HepG2 (cell line): ENCODE data around the gene SDHD. TPM values are rescaled to one million over a fixed set of nuclear protein-coding genes. Genes with fewer than 3 reads are reported as not detected.

Experiments used
- ATAC-seq: fragments of 200-7000 bp; cut with Tn5 transposase; 3 replicates; pipeline ENCODE4 v1.9.1; 2020; ENCODE audit warnings: mild to moderate bottlenecking, moderate library complexity
- BruUV-seq: library from RNA; stranded (reverse); fragments of 400-500 nt; replicated peaks from 2 replicates; lab custom pipeline; 2021; lab: Mats Ljungman, UMichigan
- CTCF ChIA-PET: fragments of 300-600 bp; formaldehyde crosslinking; extraction: SDS; loops from one replicate; lab custom pipeline; 2021; ENCODE audit warnings: low total read pairs, inconsistent platforms, low intra/inter-chr PET ratio; lab: Yijun Ruan, JAX
- POLR2A ChIA-PET: fragments of 350-600 bp; sonication (Branson Sonifier 250); formaldehyde crosslinking; loops from one replicate; lab custom pipeline; 2020; ENCODE audit warnings: antibody characterized with exemption, inconsistent platforms; lab: Yijun Ruan, JAX
- DNase-seq: peaks from one replicate; pipeline ENCODE4 v3.0.0-alpha.2; 2015; ENCODE audit warnings: low spot score
- FAIRE-seq: peaks from 3 replicates; lab custom pipeline; 2011; peaks lifted over from hg19 to GRCh38; lab: Jason Lieb, UNC
- H2AFZ ChIP-seq: one replicate; pipeline ENCODE4 v1.6.1; 2011; ENCODE audit warnings: low read length, inconsistent platforms
- H3K27ac ChIP-seq: fragments of 300-600 bp; 3 replicates; pipeline ENCODE4 v1.8.0; 2011; ENCODE audit warnings: mixed run types, mild to moderate bottlenecking, mixed read lengths, low read length, inconsistent platforms; ENCODE audit not compliant: insufficient read depth; ENCODE audit errors: extremely low read length
- H3K27me3 ChIP-seq, 2 experiments: fragments of 200-600 bp in 1 of 2; 2 replicates in 1 of 2; 3 replicates in 1 of 2; pipeline versions ENCODE4 v1.6.0 to v1.8.0; 2011; ENCODE audit warnings: low read length in 2 of 2, mild to moderate bottlenecking in 2 of 2, moderate library complexity in 2 of 2, inconsistent platforms in 1 of 2; ENCODE audit not compliant: insufficient read depth in 2 of 2, control insufficient read depth in 1 of 2
- H3K36me3 ChIP-seq, 2 experiments: fragments of 200-600 bp in 1 of 2; replicated peaks in 1 of 2; 2 replicates in 1 of 2; 3 replicates in 1 of 2; pipeline versions ENCODE4 v1.5.1 to v1.8.0; 2011; ENCODE audit warnings: low read length in 2 of 2, inconsistent platforms in 1 of 2; ENCODE audit not compliant: insufficient read depth in 2 of 2, control insufficient read depth in 1 of 2
- H3K4me1 ChIP-seq: 2 replicates; pipeline ENCODE4 v1.5.1; 2012; ENCODE audit warnings: low read length, inconsistent platforms; ENCODE audit not compliant: insufficient read depth
- H3K4me2 ChIP-seq: 2 replicates; pipeline ENCODE4 v1.6.0; 2011; ENCODE audit warnings: low read depth, low read length, inconsistent platforms
- H3K4me3 ChIP-seq, 3 experiments: fragments of 200-600 bp in 1 of 3; sonication (generic), shearing (Covaris generic) in 1 of 3; replicated peaks in 1 of 3; 2 replicates each; pipeline ENCODE4 v1.5.1; 2011 to 2016; ENCODE audit warnings: low read length in 3 of 3, inconsistent platforms in 2 of 3, low read depth in 2 of 3, mild to moderate bottlenecking in 2 of 3, control low read depth in 1 of 3, mixed read lengths in 1 of 3; ENCODE audit not compliant: insufficient read depth in 1 of 3
- H3K79me2 ChIP-seq: one replicate; pipeline ENCODE4 v1.6.1; 2011; ENCODE audit warnings: low read length, inconsistent platforms; ENCODE audit not compliant: insufficient read depth
- H3K9ac ChIP-seq: 2 replicates; pipeline ENCODE4 v1.6.0; 2011; ENCODE audit warnings: mild to moderate bottlenecking, low read depth, low read length, inconsistent platforms; ENCODE audit not compliant: insufficient read depth
- H3K9me3 ChIP-seq: 2 replicates; pipeline ENCODE4 v1.5.1; 2012; ENCODE audit warnings: mild to moderate bottlenecking, low read length
- H4K20me1 ChIP-seq: 2 replicates; pipeline ENCODE4 v1.6.0; 2011; ENCODE audit warnings: inconsistent platforms, mild to moderate bottlenecking, low read length, moderate library complexity; ENCODE audit not compliant: insufficient read depth
- HNRNPH1 ChIP-seq: fragments of 200-400 bp; formaldehyde crosslinking; optimal IDR thresholded peaks from 2 replicates; pipeline ENCODE3; 2017; ENCODE audit warnings: mild to moderate bottlenecking, low read depth, low read length
- IKZF5 ChIP-seq: IDR thresholded peaks from 2 replicates; pipeline ENCODE4 v1.6.1; 2018; ENCODE audit warnings: missing genetic modification reagents, mild to moderate bottlenecking, missing compliant biosample characterization
- MYC ChIP-seq: sonication (generic); formaldehyde crosslinking; IDR thresholded peaks from 2 replicates; pipeline ENCODE4 v1.9.0; 2021; ENCODE audit warnings: missing genetic modification reagents, borderline replicate concordance
- MYPOP ChIP-seq: sonication (generic); formaldehyde crosslinking; IDR thresholded peaks from 2 replicates; pipeline ENCODE4 v1.8.1; 2023; ENCODE audit warnings: mild to moderate bottlenecking, moderate library complexity, missing genetic modification reagents
- NPAS2 ChIP-seq: sonication (generic); formaldehyde crosslinking; IDR thresholded peaks from 2 replicates; pipeline ENCODE4 v1.8.0; 2022; ENCODE audit warnings: mild to moderate bottlenecking, missing genetic modification reagents, borderline replicate concordance
- RARG ChIP-seq: sonication (generic); formaldehyde crosslinking; IDR thresholded peaks from 2 replicates; pipeline ENCODE4 v1.4.0; 2020; ENCODE audit warnings: low read depth, mild to moderate bottlenecking, missing genetic modification reagents
- SPEN ChIP-seq: sonication (generic); formaldehyde crosslinking; IDR thresholded peaks from 2 replicates; pipeline ENCODE4 v1.5.1; 2020; ENCODE audit warnings: low read depth, mild to moderate bottlenecking, missing genetic modification reagents
- TBP ChIP-seq: sonication (generic); formaldehyde crosslinking; IDR thresholded peaks from 2 replicates; pipeline ENCODE4 v1.5.0; 2020; ENCODE audit warnings: missing genetic modification reagents
- ZNF30 ChIP-seq: sonication (generic); formaldehyde crosslinking; IDR thresholded peaks from 2 replicates; pipeline ENCODE4 v1.5.0; 2020; ENCODE audit warnings: mild to moderate bottlenecking, missing genetic modification reagents
- ZNF484 ChIP-seq: sonication (generic); formaldehyde crosslinking; IDR thresholded peaks from 2 replicates; pipeline ENCODE4 v1.5.1; 2020; ENCODE audit warnings: mild to moderate bottlenecking, low read depth, missing genetic modification reagents, borderline replicate concordance
- ZNF737 ChIP-seq: sonication (generic); formaldehyde crosslinking; IDR thresholded peaks from 2 replicates; pipeline ENCODE4 v1.5.0; 2020; ENCODE audit warnings: missing genetic modification reagents, mild to moderate bottlenecking, borderline replicate concordance
- ZNF841 ChIP-seq: sonication (generic); formaldehyde crosslinking; IDR thresholded peaks from 2 replicates; pipeline ENCODE4 v1.8.1; 2023; ENCODE audit warnings: missing genetic modification reagents, borderline replicate concordance
- ZNF850 ChIP-seq: sonication (generic); formaldehyde crosslinking; conservative IDR thresholded peaks from 2 replicates; pipeline ENCODE4 v1.9.0; 2021; ENCODE audit warnings: mild to moderate bottlenecking, missing genetic modification reagents
- WGBS: methylation state at CpG from one replicate; pipeline ENCODE4 v1.1.6; 2017; ENCODE audit warnings: low lambda C conversion rate; 5-methylcytosine and 5-hydroxymethylcytosine counted together
- in situ Hi-C: cut with HindIII; loops from 2 replicates; pipeline ENCODE4 v1.10.0; 2017; ENCODE audit warnings: low pct_unique_long_range_greater_than_20kb; ENCODE audit not compliant: extremely low pct_ligation_motif_present
- intact Hi-C: fragments of 100-400 bp; cut with micrococcal nuclease; formaldehyde crosslinking; loops from one replicate; pipeline ENCODE4 v1.10.0; 2022; ENCODE audit not compliant: unreplicated experiment
- polyA plus RNA-seq, 8 experiments: library from polyadenylated mRNA; depleted of rRNA in 3 of 8; stranded (reverse) in 7 of 8; unstranded in 1 of 8; fragments of >200 nt; fragmentation: Illumina TruSeq in 4 of 8; extraction: Trizol in 4 of 8; gene quantifications; 2 replicates each; pipeline versions ENCODE4 v1.2.1 to v1.2.3, GENCODE V29; 2011 to 2016; ENCODE audit warnings: low read depth in 4 of 8, missing spikeins in 1 of 8, mixed read lengths in 1 of 8; ENCODE audit not compliant: insufficient read depth in 1 of 8
- total RNA-seq, 5 experiments: library from RNA; depleted of rRNA; stranded (reverse); fragments of >200 nt; fragmentation: Illumina TruSeq; extraction: Trizol; gene quantifications; 2 replicates each; pipeline ENCODE4 v1.2.3, GENCODE V29; 2016; ENCODE audit warnings: low read depth in 1 of 5

Gene SDHD
- total and polyA plus RNA-seq, 2 of the 13 experiments (the other 11 are each of a cell fraction or from before 2014, with no cell fraction given), result 117 to 123 TPM

- H3K4me1 ChIP-seq, result no peaks in the 10 kb centered on the region
- H3K4me3 ChIP-seq, result no peak overlapping the region
- intact Hi-C loops, result no loop called here
- no peak overlapping the region for H2AFZ ChIP-seq
- H3K79me2 ChIP-seq, result no peaks in the 10 kb centered on the region
- TF ChIP-seq ZNF30, result no peak
- TF ChIP-seq NPAS2 (CRISPR knock-in tag), result no peak
- TF ChIP-seq ZNF850 (CRISPR knock-in tag), result no peak
- TF ChIP-seq HNRNPH1, result no peak
- TF ChIP-seq IKZF5 (CRISPR knock-in tag), result no peak
- TF ChIP-seq MYPOP (CRISPR knock-in tag), result no peak
- TF ChIP-seq SPEN (CRISPR knock-in tag), result no peak
- TF ChIP-seq MYC (CRISPR knock-in tag), result no peak
- no peak for TF ChIP-seq TBP (CRISPR knock-in tag)
- no peak for TF ChIP-seq ZNF737 (CRISPR knock-in tag)
- no peak for TF ChIP-seq RARG (CRISPR knock-in tag)
- TF ChIP-seq ZNF484, result no peak
- no peak for TF ChIP-seq ZNF841
- no peaks in the 10 kb centered on the region for H3K9me3 ChIP-seq
- no peak overlapping the region for H3K27ac ChIP-seq
- no peaks in the 10 kb centered on the region for H4K20me1 ChIP-seq
- no peak for DNase-seq
- no peak for FAIRE-seq
- H3K27me3 ChIP-seq, result no peaks in the 10 kb centered on the region
- no TSS peak for BruUV-seq
- ATAC-seq, result no peak
- 98% methylated on average over 5 of the region's 5 CpGs for WGBS
- in situ Hi-C loops, result no loop called here
- POLR2A ChIA-PET, result no interaction called here
- H3K36me3 ChIP-seq, result no peaks in the 10 kb centered on the region
- H3K4me2 ChIP-seq, result no peak overlapping the region
- CTCF ChIA-PET, result no interaction called here
- H3K9ac ChIP-seq, result no peak overlapping the region
These were observed 35.4 kb downstream of the SDHD start for GRCh38 chr11:112121981-112122615.
